ENCODE measurements around the gene EWSR1. TPM values are rescaled to one million over a fixed set of nuclear protein-coding genes. Genes with fewer than 3 reads are reported as not detected.

Gene EWSR1
- total and polyA plus RNA-seq, 2 of the 4 experiments (the other 2 are of a cell fraction), result 243 to 518 TPM

DNA sequence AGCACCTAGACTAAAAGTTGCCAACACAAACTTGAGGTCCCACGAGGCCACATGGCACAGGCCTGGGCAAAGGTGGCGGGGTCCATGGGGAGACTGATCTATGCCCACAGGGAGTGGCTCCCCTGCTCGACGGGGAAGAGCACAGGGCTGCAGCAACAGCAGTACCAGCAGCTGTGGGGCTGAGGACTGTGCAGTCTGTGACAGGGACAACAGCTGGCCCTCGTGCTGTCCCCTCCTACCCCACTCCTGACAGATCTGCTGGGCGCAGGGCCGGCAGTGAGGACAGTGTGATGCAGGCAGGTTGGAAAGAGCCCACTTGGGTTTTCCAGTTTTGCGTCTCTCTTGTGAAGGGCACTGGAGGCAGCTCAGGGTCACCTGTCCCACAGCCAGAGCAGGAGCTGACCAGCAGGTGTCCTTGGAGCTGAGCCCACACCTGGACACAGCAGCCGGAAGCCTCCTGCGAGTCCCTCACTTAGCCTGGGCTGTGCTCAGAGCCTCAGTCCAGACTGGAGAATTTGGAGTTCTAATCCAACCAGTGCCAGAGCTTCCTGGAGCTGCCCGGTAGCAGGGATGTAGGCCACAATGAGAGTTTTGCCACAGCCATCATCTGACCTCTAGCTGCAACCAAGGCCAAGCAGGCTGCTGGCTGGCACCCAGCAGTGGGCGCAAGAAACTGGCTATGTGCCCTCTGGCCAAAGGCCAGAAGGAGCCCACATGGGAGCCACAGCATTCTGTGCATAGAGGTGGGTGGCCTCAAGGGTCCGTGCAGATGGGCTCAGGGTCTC, 34.8 kb downstream of the EWSR1 start:
- H3K23ac ChIP-seq (ENCODE audit: low read depth, low read length), result no peak overlapping the region
- no peak overlapping the region for H2BK120ac ChIP-seq (ENCODE audit: low read depth, low read length)
- peaks cover 10% of the 10 kb centered on the region for H3K9me1 ChIP-seq (ENCODE audit: insufficient read depth, low read length)
- H4K8ac ChIP-seq (ENCODE audit: low read depth in 2 of 2, low read length in 2 of 2), result no peak overlapping the region
- peak overlapping the region; percentile 42 for H2AK9ac ChIP-seq (replicated peaks; ENCODE audit: low read depth, low read length, poor library complexity)
- no peak overlapping the region for H3K18ac ChIP-seq (ENCODE audit: low read depth, low read length)
- no peak overlapping the region for H3K14ac ChIP-seq (replicated peaks; ENCODE audit: low read depth, low read length)
- H3K4ac ChIP-seq (ENCODE audit: low read depth, low read length), result no peak overlapping the region
- peaks cover 30% of the 10 kb centered on the region for H4K20me1 ChIP-seq (ENCODE audit: insufficient read depth, low read length)
- no peaks in the 10 kb centered on the region for H3K27me3 ChIP-seq (ENCODE audit: control insufficient read depth, insufficient read depth, low read length)
- no peak overlapping the region for H4K5ac ChIP-seq (ENCODE audit: low read depth, low read length)
- intact Hi-C loops (cut with micrococcal nuclease) (no loop called here), in situ Hi-C loops (cut with MboI; ENCODE audit: low sequenced_read_pairs) (no loop called here), dilution Hi-C loops (cut with HindIII; ENCODE audit: low sequenced_read_pairs, unreplicated experiment) (no loop called here)
- no peak overlapping the region for H3K56ac ChIP-seq (ENCODE audit: extremely low read depth, insufficient read depth, low read length)
- peaks cover 7 to 19% of the 10 kb centered on the region in 2 experiments for H3K79me1 ChIP-seq (ENCODE audit: low read depth in 1 of 2, low read length in 2 of 2)
- no TSS peak for BruUV-seq (replicated peaks)
- no peak overlapping the region for H2BK20ac ChIP-seq (ENCODE audit: low read depth, low read length)
- no peak overlapping the region for H3K9ac ChIP-seq (ENCODE audit: low read depth, low read length)
- no peak overlapping the region for H3K4me2 ChIP-seq (ENCODE audit: low read depth, low read length)
- no peak overlapping the region for H3K27ac ChIP-seq (ENCODE audit: insufficient read depth, low read length)
- ChIA-PET CTCF (no interaction called here), POLR2A (ENCODE audit: unreplicated experiment) (no interaction called here)
- H2BK15ac ChIP-seq (ENCODE audit: low read depth, low read length), result no peak overlapping the region
- no peak overlapping the region for H2AK5ac ChIP-seq (ENCODE audit: low read depth, low read length)
- DNase-seq (no peak), ATAC-seq (ENCODE audit: low read depth) (no peak)
- H2BK5ac ChIP-seq (ENCODE audit: low read depth, low read length, poor library complexity, severe bottlenecking), result no peak overlapping the region
- H3K9me3 ChIP-seq (ENCODE audit: control insufficient read depth, insufficient read depth, low read length), result no peaks in the 10 kb centered on the region
- 61% methylated on average over 4 of the region's 13 CpGs; no CpG with 5 or more reads in 1 of the 2 experiments for WGBS, 2 experiments (ENCODE audit: extremely low coverage in 2 of 2, insufficient read length in 1 of 2)
- no peak overlapping the region for H4K91ac ChIP-seq (ENCODE audit: insufficient read depth, low read depth, low read length)
- peaks cover 3% of the 10 kb centered on the region for H3K4me1 ChIP-seq (ENCODE audit: control insufficient read depth, insufficient read depth, low read length)
- H3K36me3 ChIP-seq (ENCODE audit: control insufficient read depth, insufficient read depth, low read length), result peaks cover 31% of the 10 kb centered on the region
- no peak overlapping the region for H3K4me3 ChIP-seq (ENCODE audit: insufficient read depth, low read depth, low read length)
- H2AFZ ChIP-seq (replicated peaks; ENCODE audit: low read length, poor library complexity), result no peak overlapping the region
- TF ChIP-seq CEBPB (IDR thresholded peaks at IDR 0.05; ENCODE audit: low read depth, low read length) (no peak), RCOR1 (IDR thresholded peaks at IDR 0.05; ENCODE audit: insufficient replicate concordance, low read length) (no peak), FOS (IDR thresholded peaks at IDR 0.05; ENCODE audit: low read depth, low read length) (no peak), MXI1 (IDR thresholded peaks at IDR 0.05; ENCODE audit: borderline replicate concordance, low read depth, low read length) (no peak), RFX5 (IDR thresholded peaks at IDR 0.05; ENCODE audit: low read depth, low read length) (no peak), NFE2L2 (IDR thresholded peaks at IDR 0.05; ENCODE audit: low read depth, low read length) (no peak), CHD1 (IDR thresholded peaks at IDR 0.05; ENCODE audit: low read depth, low read length) (no peak), POLR2A (IDR thresholded peaks at IDR 0.05; ENCODE audit: low read depth, low read length) (no peak), MAZ (IDR thresholded peaks at IDR 0.05; ENCODE audit: borderline replicate concordance, low read depth, low read length) (no peak), SMC3 (IDR thresholded peaks at IDR 0.05; ENCODE audit: low read depth, low read length) (no peak), MAFK (IDR thresholded peaks at IDR 0.05; ENCODE audit: low read depth, low read length) (no peak), BHLHE40 (IDR thresholded peaks at IDR 0.05; ENCODE audit: low read depth, low read length) (no peak), RAD21 (IDR thresholded peaks at IDR 0.05; ENCODE audit: low read length) (no peak)
- TF ChIP-seq, protein P1, sequence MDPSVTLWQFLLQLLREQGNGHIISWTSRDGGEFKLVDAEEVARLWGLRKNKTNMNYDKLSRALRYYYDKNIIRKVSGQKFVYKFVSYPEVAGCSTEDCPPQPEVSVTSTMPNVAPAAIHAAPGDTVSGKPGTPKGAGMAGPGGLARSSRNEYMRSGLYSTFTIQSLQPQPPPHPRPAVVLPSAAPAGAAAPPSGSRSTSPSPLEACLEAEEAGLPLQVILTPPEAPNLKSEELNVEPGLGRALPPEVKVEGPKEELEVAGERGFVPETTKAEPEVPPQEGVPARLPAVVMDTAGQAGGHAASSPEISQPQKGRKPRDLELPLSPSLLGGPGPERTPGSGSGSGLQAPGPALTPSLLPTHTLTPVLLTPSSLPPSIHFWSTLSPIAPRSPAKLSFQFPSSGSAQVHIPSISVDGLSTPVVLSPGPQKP (IDR thresholded peaks at IDR 0.05; ENCODE audit: borderline replicate concordance, low read depth, low read length), result no peak
- TF ChIP-seq, protein P2, sequence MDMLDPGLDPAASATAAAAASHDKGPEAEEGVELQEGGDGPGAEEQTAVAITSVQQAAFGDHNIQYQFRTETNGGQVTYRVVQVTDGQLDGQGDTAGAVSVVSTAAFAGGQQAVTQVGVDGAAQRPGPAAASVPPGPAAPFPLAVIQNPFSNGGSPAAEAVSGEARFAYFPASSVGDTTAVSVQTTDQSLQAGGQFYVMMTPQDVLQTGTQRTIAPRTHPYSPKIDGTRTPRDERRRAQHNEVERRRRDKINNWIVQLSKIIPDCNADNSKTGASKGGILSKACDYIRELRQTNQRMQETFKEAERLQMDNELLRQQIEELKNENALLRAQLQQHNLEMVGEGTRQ (IDR thresholded peaks at IDR 0.05; ENCODE audit: low read depth, low read length), result no peak
- TF ChIP-seq, protein P3, sequence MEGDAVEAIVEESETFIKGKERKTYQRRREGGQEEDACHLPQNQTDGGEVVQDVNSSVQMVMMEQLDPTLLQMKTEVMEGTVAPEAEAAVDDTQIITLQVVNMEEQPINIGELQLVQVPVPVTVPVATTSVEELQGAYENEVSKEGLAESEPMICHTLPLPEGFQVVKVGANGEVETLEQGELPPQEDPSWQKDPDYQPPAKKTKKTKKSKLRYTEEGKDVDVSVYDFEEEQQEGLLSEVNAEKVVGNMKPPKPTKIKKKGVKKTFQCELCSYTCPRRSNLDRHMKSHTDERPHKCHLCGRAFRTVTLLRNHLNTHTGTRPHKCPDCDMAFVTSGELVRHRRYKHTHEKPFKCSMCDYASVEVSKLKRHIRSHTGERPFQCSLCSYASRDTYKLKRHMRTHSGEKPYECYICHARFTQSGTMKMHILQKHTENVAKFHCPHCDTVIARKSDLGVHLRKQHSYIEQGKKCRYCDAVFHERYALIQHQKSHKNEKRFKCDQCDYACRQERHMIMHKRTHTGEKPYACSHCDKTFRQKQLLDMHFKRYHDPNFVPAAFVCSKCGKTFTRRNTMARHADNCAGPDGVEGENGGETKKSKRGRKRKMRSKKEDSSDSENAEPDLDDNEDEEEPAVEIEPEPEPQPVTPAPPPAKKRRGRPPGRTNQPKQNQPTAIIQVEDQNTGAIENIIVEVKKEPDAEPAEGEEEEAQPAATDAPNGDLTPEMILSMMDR (conservative IDR thresholded peaks at IDR 0.05; ENCODE audit: low read depth, low read length), result no peak

Data from IMR-90 (cell line).